ENCODE data around the gene PDE3B.
"Not testable (repeated sequence)": the region's sequence is repeated elsewhere in the genome, so short reads cannot be mapped to it uniquely, and the experiment has no call there.

PDE3B gene

DNA sequence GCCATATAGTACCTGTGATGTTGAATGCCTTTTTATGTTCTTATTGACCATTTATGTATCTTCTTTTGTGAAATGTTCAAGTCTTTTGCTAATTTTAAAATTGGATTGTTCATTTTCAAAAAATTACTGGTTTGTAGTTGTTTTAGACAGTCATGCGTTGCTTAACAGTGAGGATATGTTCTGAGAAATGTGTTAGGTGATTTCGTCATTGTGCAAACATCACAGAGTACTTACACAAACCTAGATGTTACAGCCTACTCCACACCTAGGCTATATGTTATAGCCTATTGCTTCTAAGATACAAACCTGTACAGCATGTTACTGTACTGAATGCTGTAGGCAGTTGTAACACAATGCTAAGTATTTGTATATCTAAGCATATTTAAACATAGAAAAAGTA is 32.5 kb downstream of the PDE3B start:
- no peak for DNase-seq (ENCODE audit: low read depth)

DNA sequence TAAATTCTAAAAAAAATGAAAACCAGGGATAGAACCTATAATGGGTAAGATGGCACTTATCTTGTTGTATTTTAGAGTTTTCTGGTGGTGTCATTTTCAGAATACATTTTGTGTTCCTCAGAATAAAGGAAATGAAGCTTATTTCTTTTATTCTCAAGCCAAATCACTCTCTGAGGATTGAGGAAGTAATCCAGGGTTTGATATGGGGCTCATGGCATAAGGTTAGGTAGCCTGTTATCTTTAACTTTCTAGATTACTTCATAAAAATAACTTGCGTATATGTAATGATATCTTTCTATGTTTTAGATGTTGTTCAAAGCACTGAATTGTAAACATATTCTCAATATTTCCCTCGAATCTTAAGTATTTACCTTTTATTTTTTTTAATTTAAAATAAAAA is 33.5 kb downstream of the PDE3B start:
- DNase-seq (ENCODE audit: low read depth), result no peak

DNA sequence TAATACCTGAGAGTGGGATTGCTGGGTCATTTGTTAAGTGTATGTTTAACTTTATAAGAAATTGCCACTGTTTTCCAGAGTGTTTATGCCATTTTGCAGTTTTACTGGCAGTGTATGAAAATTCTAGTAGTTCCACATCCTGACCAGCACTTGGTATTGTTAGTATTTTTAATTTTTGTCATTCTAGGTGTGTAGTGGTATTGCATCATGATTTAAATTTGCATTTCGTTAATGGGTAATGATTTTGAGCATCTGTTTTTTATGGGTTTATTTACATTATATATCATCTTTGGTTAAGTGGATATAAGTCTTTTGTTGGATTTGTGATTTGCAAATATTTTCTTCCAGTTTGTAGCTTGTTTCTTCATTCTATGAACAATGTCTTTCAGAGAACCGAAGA is 34.7 kb downstream of the PDE3B start:
- DNase-seq (ENCODE audit: low read depth), result no peak

DNA sequence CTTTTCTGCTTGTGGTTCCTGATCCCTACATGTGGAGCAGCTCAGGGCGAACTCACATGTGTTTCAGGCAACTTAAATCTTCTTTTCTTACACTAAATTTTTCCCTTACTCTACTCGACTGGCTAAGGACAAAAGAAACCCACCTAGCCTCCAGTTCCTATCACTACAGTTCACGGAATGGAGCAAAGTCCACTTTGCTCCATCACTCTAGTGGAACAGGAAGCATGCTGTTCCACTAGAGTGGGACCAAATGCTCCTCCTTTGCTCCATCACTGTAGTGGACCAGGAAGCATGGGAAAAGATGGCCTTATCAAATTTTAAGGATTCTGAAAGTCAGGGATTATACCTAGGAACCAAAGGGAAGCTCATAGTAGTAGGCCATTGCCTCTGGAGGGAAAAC is 36.1 kb downstream of the PDE3B start:
- DNase-seq (ENCODE audit: low read depth), result no peak

DNA sequence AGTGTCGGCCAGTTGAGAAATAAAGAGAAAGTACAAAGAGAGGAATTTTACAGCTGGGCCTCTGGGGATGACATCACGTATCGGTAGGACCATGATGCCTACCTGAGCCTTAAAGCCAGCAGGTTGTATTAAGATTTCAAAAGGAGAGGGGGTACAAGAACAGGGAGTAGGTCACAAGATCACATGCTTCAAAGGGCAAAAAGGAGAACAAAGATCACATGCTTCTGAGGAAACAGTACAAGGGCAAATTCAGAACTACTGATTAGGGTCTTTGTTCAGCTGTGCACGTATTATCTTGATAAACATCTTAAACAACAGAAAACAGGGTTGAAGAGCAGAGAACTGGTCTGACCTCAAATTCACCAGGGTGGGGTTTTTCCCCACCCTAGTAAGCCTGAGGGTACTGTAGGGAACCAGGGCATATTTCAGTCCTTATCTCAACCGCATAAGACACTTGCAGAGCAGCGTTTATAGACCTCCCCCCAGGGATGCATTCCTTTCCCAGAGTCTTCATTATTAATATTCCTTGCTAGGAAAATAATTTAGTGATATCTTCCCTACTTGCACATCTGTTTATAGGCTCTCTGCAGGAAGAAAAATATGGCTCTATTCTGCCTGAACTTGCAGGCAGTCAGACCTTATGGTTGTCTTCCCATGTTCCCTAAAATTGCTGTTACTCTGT is 40.8 kb downstream of the PDE3B start:
- DNase-seq (ENCODE audit: low read depth), result not testable (repeated sequence)

DNA sequence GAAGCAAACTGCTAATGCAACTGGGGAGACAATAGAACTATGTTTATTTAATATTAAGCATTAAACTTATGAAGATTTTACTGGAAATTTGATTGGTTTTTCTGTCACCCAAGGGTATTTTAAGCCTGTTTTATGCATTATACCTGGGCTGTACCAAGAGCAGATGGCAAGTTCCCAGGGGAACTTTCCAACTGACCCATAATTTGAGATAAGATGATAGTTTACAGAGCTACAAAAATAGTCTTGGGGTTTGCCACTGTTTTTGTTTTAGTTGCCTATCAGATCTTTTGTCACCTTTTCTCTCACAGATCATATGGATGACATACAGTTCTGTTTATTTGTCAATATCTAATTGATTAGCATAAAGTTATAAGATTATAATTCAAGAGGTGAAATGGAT is 43.9 kb downstream of the PDE3B start:
- no peak for DNase-seq (ENCODE audit: low read depth)

DNA sequence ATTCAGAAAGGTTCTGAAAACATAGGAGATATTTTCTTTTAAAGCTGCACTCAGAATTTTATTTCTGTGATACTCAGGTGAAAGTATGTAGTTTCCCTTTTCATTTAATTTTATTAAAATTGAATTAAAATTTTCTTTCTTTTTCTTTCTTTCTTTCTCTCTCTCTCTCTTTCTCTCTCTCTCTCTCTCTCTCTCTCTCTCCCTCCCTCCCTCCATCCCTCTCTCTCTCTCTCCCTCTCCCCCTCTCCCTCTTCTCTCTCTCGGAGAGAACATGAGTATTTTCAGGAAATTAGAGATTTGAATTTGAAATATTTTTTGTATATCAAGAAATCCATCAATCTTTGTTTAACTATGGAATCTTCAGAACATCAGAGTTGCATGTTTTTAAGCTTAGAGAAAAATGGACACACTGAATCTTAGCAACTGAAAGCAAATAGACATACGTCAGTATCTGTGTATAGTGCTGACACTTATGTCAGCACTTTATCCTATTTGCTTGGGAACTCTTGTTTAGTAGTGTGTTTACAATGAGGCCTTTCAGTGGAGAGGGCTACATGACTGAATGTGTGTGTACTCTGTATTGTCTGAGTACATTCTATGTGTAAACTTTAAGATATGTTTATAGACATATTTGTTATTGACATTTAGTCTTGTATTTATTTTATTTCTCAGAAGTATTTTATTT is 44.5 kb downstream of the PDE3B start:
- no peak for DNase-seq (ENCODE audit: low read depth)

DNA sequence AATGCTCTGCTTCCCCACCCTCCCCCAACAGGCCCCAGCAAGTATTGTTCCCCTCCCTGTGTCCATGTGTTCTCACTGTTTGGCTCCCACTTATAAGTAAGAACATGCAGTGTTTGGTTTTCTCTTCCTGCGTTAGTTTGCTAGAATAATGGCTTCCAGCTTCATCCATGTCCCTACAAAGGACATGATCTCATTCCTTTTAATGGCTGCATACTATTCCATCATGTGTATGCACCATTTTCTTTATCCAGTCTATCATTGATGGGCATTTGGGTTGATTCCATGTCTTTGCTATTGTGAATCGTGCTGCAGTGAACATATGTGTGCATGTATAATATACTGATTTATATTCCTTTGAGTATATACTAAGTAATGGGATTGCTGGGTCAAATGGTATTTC is 52.1 kb downstream of the PDE3B start:
- DNase-seq (ENCODE audit: low read depth), result not testable (repeated sequence)

DNA sequence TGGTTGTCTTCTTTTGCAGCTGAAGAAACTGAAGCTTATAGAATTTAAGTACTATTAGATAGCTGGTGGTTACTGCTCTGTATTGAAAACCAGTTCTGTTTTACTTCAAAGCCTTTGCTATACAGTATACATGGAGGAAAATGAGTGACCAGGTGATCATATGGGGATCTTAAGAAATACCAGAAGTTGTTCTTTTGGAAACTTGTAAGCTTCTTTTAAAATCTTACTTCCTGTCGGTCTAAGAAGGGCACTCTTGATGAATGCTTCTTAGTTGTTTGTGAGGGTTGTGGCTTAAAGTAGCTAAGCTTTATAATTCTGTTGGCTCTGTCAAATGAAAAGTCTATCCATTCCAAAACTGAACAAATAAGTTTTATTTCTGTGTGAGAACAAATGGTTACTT is 55.2 kb downstream of the PDE3B start:
- no peak for DNase-seq (ENCODE audit: low read depth)

DNA sequence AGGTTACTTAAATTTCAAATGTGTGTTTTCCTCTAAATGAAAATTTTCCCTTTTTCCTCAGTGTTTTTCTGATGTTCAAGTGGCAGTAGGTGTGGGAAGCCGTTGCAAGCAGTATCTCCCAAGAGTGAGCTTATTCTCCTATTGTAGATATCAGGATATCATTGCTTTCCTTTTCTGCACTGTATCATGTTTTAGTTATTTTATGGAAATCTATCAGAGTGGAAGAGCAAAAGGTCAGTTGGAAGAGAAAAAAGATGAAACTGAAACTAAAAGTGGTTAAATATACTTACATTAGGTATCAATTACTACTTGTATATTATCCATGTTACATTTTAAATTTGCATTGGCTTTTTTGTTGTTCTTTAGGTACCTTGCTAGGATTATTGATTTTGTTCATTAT is 57.0 kb downstream of the PDE3B start:
- no peak for DNase-seq (ENCODE audit: low read depth)

DNA sequence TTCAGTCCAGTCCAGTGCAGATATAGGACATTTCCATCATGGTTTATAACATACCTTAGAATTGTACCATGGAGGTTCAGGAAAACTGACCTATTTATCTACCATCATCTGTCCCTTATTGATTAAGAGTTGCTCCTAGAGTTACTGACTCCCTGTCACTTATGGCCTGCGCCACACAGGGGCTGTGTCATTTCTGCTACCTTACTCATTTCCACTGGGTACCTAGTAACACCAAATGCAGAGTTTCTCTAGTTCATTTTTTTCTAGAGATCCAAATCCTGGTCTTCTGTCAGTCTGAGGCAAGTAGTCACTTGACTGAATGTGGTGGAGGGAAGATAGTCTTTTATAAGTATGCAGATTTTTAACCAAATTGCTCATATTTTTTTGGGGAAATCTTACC is 59.2 kb downstream of the PDE3B start:
- DNase-seq (ENCODE audit: low read depth), result no peak

DNA sequence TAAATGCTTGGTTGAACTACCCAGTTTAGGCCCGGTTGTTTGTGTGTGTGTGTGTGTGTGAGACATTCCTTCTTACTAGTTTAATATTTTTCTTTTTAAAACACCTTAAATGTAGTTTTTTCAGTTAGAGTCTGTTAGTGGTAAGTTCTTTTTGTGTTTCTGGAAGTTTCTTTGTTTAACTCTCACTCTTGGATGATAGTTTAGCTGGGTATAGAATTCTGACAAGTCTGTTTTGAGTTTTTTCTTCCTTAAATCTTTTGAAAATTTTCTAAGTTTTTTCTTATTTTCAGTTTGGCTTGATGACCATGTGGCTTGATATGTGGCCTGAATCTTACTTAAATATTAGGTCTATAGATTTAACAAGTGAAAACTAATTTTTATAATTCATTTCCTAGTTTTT is 60.1 kb downstream of the PDE3B start:
- no peak for DNase-seq (ENCODE audit: low read depth)

DNA sequence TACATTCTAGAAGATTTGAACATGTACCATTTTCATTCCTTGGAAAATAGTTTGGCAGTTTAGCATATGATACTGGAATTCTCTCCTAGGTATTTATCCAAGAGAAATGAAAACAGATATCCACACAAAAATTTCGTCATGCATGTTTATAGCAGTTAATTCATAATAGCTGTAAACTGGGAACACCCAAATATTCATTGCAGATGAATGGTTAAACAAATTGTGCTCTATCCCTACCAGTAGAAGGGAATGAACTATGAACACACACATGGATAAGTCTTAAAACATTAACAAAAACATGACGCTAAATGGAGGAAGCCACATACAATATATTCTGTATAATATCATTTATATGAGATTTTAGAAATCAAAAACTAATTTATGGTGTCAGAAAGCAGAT is 61.5 kb downstream of the PDE3B start:
- no peak for DNase-seq (ENCODE audit: low read depth)

DNA sequence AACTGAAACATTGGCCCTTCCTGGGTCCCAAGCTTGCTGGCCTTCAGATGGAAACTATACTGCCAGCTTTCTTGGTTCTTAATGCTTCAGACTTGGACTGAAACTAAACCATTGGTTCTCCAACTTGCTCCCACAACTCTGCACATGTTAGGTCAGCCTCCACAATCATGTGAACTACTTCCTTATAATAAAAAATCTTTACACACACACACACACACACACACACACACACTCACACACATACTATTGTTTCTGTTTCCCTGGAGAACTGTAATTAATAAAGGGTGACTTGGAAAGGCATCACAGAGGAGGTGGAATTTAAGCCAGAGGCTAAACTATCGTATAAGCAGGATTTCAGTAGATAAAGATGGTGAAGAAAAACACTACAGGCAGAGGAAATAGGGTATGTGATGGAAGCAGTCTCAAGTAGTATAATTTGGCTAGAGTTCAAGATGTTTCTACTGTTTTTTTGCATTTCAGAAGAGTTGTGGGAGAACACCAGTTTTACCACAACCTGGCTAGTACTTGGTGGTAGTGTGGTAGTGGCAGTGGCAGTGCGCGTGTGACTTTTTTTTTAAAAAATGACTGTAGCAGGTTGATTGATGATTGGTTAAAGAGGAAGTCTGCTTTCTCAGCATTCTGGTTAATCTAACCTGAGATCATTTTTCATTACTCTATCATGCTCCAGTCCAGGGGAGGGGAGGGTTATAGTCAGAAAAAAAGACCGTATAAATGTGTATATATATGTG is 70.1 kb downstream of the PDE3B start:
- no peak for DNase-seq (ENCODE audit: low read depth)

DNA sequence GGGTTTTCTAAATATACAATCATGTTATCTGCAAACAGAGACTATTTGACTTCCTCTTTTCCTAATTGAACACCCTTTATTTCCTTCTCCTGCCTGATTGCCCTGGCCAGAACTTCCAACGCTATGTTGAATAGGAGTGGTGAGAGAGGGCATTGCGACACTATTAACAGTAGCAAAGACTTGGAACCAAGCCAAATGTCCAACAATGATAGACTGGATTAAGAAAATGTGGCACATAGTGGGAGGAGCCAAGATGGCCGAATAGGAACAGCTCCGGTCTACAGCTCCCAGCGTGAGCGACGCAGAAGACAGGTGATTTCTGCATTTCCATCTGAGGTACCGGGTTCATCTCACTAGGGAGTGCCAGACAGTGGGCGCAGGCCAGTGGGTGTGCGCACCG is 72.1 kb downstream of the PDE3B start:
- DNase-seq (ENCODE audit: low read depth), result not testable (repeated sequence)

DNA sequence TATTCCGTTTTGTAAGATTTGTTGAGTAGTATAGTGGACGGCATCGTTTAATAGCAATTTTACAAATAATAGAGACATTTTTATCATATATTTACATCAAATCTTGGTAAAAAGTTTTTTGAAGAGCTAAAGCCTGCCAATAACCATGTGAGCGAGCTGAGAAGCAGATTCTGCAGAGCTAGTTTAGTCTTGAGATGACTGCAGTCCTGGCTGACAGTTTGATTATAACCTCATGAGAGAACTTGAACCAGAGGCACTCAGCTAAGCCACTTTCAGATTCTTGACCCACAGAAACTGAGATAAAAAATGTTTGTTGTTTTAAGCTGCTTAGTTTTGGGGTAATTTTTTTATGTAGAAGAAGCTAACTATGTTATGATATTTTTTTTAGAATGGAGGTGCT is 78.9 kb downstream of the PDE3B start:
- DNase-seq (ENCODE audit: low read depth), result no peak

DNA sequence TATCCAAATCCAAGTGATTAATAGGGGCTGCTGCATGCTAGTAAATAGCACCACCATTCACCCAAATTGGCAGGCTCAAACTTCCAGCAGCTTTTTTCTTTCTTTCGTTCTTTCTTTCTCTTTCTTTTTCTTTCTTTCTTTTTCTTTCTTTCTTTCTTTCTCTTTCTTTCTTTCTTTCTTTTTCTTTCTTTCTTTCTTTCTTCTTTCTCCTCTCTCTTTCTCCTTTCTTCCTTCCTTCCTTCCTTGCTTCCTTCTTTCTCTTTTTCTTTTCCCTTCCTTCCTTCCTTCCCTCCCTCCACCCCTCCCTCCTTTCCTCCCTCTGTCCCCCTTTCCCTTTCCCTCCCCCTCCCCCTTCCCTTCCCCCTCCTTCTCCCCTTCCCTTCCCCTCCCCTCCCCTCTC is 81.5 kb downstream of the PDE3B start:
- DNase-seq (ENCODE audit: low read depth), result no peak

DNA sequence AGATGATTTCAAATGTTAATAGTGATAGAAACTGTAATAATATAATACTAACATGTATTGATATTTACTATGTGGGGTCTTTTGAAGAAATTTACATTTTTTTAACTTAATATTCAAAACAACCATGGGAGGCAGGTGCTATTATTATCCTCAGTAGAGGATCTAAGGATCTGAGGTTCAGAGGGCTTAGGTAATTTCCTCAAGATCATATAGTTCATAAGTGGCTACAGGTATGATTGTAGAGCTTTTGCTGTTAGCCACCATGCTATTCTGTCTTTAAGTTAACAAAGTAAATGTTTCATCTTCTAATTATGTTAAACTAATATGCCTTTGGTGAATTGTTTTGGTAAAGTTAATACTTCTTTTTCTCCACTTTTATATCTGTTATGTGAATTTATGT is 83.6 kb downstream of the PDE3B start:
- DNase-seq (ENCODE audit: low read depth), result no peak

DNA sequence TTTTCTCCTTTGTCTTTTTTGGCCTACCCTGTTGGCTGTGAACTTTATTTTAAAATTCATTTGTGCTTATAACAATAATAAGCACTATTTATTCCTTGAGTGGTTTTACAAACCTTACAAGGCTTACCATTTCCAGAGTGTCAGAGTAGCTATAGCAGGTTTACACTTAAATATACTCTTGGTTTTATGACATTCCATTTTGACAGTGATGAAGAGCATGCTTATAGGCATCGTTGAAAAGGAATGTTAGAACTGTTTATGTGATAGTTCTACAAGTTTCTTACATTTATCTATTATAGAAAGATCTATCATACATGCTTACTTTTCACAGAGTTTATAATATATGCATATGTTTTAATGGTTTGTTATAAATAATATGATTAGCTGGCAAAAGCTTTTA is 84.1 kb downstream of the PDE3B start:
- no peak for DNase-seq (ENCODE audit: low read depth)

DNA sequence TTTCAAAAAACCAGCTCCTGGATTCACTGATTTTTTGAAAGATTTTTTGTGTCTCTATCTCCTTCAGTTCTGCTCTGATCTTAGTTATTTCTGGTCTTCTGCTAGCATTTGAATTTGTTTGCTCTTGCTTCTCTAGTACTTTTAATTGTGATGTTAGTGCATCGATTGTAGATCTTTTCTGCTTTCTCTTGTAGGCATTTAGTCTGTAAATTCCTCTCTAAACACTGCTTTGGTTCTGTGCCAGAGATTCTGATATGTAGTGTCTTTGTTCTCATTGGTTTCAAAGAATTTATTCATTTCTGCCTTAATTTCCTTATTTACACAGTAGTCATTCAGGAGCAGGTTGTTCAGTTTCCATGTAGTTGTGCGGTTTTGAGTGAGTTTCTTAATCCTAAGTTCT is 96.9 kb downstream of the PDE3B start:
- not testable (repeated sequence) for DNase-seq (ENCODE audit: low read depth)

DNA sequence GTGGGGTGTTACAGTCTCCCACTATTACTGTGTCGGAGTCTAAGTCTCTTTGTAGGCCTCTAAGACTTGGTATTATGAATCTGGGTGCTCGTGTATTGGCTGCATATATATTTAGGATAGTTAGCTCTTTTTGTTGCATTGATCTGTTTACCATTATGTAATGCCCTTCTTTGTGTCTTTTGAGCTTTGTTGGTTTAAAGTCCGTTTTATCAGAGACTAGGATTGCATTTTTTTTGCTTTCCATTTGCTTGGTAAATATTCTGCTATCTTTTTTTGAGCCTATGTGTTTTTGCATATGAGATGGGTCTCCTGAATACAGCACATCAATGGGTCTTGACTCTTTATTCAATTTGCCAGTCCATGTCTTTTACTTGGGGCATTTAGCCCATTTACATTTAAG is 97.6 kb downstream of the PDE3B start:
- DNase-seq (ENCODE audit: low read depth), result no peak

DNA sequence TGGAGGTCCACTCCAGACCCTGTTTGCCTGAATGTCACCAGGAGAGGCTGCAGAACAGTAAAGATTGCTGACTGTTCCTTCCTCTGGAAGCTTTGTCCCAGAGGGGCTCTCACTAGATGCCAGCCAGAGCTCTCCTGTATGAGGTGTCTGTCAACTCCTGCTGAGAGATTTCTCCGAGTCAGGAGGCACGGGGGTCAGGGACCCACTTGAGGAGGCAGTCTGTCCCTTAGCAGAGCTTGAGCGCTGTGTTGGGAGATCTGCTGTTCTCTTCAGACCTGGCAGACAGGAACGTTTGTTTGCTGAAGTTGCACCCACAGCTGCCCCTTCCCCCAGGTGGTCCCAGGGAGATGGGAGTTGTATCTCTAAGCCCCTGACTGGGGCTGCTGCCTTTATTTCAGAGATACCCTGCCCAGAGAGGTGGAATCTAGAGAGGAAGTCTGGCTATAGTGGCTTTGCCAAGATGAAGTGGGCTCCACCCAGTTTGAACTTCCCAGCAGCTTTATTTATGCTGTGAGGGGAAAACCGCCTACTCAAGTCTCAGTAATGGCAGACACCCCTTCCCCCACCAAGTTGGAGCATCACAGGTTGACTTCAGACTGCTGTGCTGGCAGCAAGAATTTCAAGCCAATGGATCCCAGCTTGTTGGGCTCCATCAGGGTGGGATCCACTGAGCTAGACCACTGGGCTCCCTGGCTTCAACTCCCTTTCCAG is 99.4 kb downstream of the PDE3B start:
- no peak for DNase-seq (ENCODE audit: low read depth)

DNA sequence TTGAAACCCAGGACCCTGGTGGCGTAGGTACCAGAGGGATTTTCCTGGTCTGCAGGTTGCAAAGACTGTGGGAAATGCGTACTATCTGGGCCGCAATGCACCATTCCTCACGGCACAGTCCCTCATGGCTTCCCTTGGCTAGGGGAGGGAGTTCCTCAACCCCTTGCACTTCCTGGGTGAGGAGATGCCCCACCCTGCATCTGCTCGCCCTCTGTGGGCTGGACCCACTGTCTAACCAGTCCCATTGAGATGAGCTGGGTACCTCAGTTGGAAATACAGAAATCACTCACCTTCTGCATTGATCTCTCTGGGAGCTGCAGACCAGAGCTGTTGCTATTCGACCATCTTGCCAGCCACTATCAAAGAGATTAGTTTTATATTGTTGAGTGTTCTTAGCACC is 100.1 kb downstream of the PDE3B start:
- DNase-seq (ENCODE audit: low read depth), result not testable (repeated sequence)
